Epithelial cell of prostate (primary cell): ENCODE data around the gene PNKD.
A peak's percentile ranks its signal among the peaks of the same experiment; 100 is the strongest.
"Not testable (repeated sequence)": the region's sequence is repeated elsewhere in the genome, so short reads cannot be mapped to it uniquely, and the experiment has no call there.

Experiments used
- DNase-seq: peaks from one replicate; pipeline ENCODE4 v3.0.0-alpha.2; 2011; ENCODE audit warnings: low read depth, low spot score
- H3K27ac ChIP-seq: fragments of 450-650 bp; 2 replicates; pipeline ENCODE4 v1.5.1; 2017; ENCODE audit warnings: mild to moderate bottlenecking

The PNKD gene

DNA sequence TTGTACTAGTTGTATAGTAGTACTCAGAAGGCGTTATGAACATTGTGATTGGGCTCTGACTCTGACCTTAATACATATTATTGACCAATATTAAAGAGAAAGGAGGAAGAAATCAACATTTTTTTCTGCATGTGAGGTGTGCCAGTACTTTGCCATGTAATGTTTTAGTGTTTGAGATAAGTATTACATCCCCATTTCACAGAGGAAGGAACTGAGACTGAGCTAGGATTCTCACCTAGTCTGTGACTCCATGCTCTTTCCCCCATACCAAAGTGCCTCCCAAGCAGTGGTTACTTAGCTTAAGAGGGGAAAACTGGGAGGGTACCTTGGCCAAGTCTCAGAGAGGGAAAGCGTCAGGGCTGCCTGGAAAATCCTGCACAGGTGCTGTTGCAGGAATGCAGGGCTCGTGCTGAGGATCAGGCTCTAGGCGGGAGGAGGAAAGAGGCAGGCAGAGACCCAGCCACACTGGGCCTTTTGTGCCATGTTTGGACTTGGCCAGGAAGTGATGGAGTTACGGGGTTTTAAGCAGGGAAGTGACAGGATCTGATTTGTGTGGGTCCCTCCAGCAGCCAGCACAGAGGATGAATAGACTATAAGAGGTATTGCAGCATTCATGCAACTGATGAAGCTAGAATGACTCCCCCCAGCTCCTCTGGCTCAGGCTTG lies 1.7 kb downstream of the PNKD start:
- H3K27ac ChIP-seq = peak overlapping the region; percentile 99
- no peak for DNase-seq

DNA sequence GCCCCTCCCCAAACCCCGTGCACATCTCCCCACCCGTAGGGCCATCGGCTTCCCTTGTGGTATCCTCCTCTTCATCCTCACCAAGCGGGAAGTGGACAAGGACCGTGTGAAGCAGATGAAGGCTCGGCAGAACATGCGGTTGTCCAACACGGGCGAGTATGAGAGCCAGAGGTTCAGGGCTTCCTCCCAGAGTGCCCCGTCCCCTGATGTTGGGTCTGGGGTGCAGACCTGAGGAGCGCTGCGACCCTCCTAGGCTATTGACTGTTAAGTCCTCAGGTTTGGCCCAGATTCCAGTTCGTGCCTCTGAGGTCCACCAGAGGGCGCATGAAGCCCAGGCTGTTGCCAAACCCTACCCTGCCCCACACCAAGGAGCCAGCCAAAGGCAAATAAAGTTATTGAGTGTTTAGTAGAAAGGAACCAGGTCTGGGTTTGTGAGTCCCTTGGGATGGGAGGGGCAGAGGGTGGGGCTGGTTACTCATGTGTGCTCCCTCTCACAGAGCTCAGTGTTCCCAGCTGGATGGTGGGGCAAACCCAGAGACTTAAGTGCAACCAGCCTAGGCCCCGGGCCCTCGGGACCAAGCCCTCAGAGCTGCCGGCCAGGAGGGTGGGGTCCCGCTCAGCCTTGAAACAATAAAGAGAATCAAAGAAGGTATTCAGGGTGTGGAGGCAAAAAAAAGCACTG lies 2.4 kb downstream of the PNKD start:
- peak; percentile 94 for DNase-seq
- peak overlapping the region; percentile 99 for H3K27ac ChIP-seq

DNA sequence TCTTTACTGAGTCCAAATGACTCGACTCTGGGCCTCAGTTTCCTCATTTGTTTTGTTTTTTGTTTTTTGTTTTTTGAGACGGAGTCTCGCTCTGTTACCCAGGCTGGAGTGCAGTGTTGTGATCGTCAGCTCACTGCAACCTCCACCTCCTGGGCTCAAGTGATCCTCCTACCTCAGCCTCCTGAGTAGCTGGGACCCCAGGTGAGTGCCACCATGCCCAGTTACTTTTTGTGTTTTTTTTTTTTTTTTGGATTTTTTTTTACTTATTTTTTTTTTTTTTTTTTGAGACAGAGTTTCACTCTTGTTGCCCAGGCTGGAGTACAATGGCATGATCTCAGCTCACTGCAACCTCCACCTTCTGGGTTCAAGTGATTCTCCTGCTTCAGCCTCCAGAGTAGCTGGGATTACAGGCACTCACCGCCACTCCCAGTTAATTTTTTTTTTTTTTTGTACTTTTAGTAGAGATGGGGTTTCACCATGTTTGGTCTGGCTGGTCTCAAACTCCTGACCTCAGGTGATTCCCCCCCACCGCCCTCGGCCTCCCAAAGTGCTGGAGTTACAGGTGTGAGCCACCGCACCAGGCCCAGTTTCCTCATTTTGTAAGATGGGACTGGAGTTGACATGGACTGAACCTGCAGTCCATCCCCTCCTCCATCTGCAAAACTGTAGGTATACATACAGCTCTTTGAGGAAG lies 3.0 kb downstream of the PNKD start:
- not testable (repeated sequence) for DNase-seq
- H3K27ac ChIP-seq = peak overlapping the region; percentile 99

DNA sequence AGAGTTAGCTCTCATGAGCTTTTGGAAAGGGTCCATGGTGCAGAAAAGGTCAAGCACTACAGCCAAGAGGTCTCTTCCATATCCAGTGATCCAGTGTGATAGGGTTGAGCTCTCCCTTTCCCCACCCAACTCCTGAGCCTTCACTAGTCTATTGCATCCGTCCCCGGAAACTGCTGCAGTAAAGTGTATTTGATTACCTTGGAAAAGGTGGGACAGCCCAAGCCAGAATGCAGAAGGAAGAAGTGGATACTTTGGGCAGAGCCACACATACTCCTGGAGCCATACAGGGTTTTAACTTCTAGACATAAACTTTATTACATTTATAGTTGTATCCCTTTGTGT lies 3.6 kb downstream of the PNKD start:
- no peak for DNase-seq
- peak overlapping the region; percentile 99 for H3K27ac ChIP-seq

DNA sequence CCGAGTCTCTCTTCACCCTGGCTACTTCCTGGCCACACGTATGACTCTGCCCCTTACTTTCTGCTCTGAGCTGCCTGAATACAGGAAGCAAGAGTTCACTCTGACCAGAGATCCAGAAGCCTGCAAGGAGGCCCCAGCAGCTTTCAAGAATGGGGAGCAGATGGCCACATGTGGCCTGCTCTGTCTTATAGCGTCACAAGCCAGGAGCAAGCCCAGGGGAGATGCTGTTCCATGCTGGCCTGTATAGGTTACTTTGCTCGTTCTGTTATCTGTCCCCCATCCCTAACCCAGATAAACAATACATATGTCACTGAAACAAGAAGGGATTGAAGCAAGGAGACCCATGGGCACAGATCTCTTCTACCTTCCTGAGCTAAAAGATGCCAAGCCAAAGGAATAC lies 4.3 kb downstream of the PNKD start:
- H3K27ac ChIP-seq = peak overlapping the region; percentile 99
- no peak for DNase-seq

DNA sequence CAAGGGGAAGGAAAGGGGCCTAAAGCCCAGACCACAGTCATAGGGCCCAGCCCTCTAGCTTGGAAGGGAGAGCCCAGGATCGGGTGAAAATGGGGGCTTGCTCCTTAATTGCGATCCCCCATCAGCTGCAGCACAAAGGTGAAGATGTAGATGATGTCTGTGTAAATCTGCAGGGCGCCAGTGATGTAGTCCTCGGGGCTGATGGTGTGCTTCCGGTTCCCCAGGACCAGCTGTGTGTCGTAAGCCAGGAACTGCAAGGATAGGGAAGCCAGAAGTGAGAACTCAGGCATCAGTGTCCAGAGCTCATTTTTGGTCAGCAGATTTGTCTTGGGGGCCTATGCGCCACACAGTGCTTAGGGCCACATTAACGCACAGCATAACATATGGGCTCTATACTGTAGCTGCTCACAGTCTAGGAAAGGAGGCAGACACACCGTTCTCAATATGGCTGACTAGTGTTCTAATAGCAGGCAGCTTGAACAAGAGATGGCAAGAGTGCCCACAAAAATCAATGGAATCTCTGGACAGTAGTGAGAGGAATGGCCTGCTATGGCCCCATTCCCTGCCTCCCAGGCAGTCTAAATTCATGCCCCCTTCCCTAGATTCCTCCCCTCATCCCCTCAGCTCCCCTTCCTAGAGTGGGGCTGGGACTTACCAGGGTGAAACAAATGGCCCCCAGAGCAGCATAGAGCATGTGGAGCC lies 5.2 kb downstream of the PNKD start:
- DNase-seq = no peak
- H3K27ac ChIP-seq = peak overlapping the region; percentile 99

DNA sequence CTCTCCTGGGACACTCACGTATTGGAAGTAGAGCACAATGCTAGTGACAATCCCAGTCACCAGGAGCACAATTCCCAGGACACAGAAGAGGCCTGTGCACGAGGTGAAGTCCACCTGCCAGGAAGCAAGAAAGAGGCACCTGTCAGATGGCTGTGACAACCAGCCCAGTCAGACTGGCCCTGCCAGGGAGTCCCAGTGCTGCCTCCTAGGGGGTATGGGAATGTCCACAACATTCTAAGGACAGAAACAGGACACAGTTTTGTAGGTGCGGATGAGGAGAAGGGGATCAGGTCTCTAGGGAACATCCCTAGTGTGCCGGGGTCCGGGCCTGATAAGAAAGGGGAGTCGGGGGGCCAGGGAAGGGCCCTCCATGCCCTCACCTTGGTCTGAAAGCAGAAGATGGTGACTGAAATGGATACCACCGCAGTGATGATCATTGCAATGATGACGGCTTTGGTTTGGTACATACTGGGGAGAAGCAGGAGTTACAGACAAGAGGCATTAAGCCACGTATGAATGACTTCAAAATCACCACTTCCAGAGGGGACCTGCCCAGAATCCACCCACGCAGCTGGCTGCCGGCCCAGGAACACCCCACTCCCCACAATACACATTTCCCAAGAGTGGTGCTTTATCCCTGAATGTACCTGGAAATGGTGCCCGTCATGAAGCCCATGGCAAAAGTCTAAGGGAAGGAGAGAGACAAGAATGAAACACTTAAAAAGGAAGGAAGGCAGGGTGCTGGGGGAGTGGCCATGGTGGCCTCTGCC lies 6.9 kb downstream of the PNKD start:
- no peak for DNase-seq
- H3K27ac ChIP-seq = peak overlapping the region; percentile 99

DNA sequence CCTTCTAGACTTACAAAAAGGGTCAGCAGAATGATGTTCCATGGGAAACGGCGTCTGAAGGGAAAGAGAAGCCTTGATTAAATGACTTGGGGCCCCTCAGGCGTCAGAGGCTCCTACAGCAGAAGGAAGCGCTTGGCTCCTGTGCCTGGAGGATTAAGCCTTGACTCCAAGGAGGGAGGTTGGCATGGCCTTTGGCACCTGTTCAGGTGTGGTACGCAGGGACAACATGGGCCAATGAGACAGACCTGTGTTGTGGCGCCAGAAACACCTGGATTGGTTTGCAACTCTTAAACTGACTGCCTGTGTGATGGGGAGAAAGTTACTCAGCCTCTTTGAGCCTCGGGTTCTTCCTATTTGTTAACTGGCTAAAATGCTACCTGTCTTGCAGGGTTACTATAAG lies 7.6 kb downstream of the PNKD start:
- DNase-seq = no peak
- H3K27ac ChIP-seq = peak overlapping the region; percentile 99

DNA sequence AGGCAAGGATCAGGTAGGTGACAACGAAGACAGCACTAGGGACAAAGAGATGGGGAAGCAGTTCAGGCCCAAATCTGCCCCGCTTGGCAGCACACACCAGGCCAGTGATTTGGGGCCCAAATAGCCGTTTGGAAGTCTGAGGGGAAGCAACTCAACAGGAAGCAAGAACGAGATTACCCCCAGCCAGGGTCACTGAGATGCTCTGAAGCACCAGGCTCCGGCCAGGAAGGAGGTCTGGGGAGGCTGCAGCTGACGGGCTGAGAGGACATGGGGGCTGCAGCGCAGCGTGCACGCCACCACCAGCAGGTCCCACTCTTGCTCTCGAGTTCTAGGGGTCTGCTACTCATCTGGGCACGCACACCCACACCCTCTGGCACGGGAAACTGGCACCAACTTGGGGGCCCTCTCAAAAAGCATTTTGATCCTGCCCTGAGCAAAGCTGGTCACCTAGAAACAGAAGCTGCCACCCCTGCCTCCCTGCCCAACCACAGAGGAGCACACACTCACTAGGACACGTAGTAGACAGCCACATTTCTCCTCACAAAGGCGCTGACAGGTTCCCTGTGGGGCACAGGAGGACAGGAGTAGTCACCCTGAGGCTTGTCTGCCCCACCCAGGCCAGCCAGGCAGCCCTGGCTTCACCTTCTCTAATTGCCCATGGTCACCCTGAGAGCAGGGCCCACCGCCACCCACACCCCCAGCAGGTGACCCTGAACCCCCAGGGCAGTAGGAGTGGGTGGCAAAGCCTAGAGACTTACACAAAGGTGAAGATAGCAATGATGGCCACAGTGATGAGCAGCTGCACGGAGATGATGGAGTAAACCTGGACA lies 8.4 kb downstream of the PNKD start:
- H3K27ac ChIP-seq = peak overlapping the region; percentile 99
- DNase-seq = no peak

DNA sequence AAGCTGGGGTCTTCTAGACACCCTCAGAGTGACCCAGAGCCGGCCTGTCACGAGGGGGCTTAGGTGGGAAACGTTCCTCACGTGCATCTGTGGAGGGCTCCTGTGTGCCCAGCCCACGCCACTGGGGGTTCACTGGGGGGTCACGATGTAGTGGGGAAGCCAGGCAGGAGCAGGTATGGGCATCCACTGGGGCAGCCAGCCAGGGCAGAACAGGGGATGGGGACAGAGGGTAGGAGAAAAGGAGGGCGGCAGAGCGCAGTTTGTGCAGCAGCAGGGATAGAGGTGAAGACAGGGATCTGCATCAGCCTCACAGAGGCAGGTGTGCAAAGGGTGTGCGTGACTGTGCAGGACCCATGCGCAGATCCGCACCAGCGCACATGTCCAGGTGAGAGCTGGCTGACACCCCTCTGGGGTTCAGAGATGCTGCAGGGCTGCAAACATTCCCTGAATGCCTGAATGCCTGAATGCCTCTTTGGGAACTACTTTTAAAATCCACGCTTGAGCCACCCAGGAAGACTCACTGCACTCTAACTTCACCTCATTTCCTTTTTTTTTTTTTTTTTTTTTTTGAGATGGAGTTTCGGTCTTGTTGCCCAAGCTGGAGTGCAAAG lies 10.0 kb downstream of the PNKD start:
- DNase-seq = no peak
- peak overlapping the region; percentile 99 for H3K27ac ChIP-seq

DNA sequence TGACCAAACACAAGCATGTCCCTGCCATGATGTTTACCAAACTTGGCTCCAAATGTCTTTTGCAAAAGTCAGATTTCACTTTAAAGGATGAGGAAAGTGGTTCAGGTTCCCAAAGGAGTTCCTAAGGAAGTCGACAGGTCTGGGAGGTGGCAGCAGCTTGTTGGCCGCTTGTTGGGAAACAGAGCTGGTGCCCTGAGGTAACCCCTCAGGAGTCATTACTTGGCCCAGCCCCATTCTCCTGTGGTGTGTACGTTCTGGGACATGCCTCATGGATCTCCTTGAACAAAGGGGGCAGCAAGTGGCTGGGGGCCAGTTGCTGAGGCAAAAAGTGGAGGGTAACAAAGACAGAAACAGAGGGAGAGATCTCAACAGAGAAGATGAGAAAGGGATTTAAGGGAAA lies 11.1 kb downstream of the PNKD start:
- DNase-seq = no peak
- H3K27ac ChIP-seq = peak overlapping the region; percentile 99

DNA sequence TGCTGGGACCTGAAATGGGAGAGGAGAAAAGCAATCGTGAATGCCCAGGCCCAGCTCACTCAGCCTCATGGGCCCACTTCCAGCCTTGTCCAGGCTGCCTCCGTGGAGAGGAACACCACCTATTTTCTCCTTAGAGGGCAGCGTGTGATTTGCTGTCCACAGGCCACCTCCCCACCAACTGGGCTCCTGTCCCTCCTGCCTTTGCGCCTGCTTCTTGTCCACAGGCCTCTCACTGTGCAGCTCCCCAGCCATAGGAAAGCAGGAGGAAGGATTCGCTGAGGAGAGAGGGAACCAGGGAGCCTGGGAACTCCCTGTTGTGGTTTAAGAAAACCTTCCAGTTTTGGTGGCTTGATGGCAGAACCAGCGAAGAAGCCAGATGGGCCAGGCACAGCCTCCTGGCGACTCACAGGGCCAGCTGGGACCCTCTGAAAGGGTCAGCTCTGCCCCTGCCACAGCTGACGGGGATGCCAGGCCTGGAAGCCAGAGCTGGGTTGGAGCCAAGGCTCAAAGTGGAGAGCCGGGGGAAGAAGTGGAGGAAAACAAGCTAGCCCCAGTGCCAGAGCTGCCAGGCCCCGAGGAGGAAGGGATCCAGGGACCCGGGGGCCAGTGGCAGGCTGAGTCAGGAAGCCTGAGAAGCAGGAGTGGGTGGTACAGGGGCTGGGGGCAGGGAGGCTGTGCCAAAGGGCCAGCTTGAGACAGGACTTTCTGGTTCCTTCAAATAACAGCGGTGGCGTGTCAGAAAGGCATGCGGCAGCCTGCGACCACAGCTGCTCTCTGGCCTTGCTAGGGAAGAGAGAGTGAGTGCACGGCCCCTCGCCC lies 12.1 kb downstream of the PNKD start:
- H3K27ac ChIP-seq = peak overlapping the region; percentile 99
- no peak for DNase-seq

DNA sequence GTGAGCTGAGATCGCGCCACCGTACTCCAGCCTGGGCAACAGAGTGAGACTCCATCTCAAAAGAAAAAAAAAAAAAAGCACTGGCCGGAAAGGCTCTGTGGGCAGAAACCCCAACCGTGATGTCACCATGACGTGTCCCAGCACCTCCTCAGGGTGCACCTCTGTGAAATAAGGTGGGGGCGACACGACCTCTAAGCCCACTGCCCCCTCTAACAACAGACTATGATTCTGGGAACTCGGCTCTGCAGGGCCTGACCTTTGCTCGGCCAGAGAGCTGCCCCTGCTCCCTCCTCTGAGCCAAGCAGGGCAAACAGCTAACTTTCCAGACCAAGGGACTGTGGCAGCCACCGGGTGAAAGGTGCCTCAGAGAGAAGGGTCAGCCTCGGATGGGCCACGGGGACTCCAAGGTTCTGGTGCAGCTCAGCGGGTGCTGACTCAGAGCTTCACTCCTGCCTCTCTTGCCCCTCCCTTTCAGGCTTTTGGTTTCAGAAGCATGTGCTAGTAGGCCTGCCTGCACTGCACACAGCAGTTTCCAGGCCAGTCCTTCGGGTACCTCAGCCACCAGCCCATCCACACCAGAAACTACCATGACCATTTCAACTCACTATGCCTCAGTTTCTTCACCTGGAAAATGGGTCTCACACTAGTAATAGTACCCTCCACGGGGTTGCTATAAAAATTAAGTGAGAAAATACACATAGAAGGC lies 13.9 kb downstream of the PNKD start:
- DNase-seq = no peak
- peak overlapping the region; percentile 99 for H3K27ac ChIP-seq

DNA sequence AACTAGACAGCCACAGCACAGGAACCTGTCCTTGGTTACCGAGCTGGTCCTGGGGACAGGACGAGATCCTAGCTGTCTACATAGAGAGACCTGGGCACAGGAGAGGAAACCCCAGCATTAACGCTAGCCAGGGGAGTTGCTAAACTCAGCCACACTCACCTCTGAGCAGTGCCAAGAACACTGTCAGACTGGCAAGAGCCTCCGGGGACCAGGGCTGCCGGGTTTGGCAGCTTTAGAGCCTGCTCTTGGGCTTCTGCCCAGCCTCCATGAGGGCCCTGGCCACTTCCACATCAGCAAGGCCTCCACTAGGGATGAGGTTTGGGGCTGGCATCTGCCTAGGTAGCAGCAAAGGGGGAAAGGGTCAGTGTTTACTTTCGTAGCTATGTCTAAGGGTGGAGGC lies 15.3 kb downstream of the PNKD start:
- no peak for DNase-seq
- peak overlapping the region; percentile 99 for H3K27ac ChIP-seq

DNA sequence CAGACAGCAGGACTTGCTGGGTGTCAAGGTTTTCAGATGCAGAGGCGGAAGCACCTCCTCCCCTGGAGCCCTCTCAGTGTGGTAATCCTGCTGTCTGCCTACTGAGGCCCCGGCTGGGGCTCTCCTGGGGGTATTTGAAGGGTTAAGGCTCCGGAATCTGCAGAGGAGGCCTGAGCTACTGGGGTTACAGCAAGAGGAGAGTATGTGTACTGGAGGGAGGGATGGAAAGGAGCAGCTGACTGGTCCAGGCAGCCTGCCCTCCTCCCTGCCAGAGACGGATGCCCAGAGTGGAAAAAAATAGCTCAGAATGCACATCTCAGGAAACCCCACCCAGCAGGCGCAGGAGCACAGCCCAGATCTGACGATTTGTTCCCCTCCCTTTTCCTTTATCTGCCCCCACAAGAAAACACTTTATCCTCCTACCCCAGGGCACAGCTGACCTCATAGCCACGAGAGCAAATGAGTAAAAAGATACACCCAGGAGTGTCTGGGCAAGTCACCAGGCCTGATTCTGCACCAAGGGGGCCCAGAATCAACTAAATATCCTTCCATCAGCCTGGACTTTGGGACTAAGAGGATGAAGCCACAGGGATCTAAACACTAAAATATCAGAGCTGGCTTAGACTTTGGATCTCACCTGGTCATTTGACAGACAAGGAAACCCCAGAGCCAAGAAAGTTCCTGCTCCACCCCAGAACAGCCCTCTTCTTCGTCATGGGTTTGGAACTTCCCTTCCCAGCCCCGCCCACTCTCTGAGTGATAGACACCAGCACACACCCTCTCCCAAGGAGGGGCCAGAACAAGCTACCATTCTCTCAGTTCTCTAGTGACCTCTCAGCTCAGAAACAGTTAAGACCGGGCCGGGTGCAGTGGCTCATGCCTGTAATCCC lies 16.5 kb downstream of the PNKD start:
- peak overlapping the region; percentile 99 for H3K27ac ChIP-seq
- DNase-seq = peak; percentile 94

DNA sequence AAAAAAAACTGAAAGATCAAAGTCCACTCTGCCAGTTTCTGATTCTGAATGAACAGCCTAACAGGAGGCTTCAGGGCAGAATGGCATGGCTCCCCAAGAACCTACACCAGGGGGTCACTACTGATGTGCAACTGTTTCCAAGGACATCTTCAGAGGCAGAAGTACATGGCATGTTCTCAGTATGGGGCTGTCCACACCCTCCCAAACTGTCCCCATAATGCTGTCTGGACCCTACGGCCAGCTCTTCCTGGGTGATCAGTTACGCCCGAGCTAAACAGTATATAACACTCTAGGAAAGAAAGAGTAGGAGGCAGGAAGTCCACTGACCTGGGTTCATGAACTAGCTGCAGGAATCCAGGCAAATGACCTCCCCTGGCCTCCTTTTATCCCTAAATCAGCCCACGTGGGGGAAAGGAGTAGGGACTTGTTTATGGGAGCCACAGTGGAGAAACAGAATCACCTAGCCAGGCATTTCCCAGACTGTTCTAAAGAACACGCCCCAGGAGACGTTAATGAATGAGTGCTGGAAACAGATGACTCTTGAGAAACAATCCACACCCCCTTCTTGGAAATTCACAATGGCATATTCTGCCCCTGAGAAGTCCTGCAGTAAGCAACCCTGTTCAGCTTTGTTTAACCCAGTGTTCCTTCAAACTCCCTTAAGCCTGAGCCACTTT lies 19.5 kb downstream of the PNKD start:
- DNase-seq = no peak
- peak overlapping the region; percentile 99 for H3K27ac ChIP-seq
